A673 (cell line): Measurements from ENCODE around the gene NMNAT1.

ENCODE experiments used
- CTCF ChIP-seq: fragments of 300-800, 200-600 bp; sonication (generic); conservative IDR thresholded peaks from 2 replicates; pipeline ENCODE4 v1.5.1; 2017; ENCODE audit warnings: low read depth, mild to moderate bottlenecking, antibody characterized with exemption, low read length, moderate library complexity, mixed read lengths
- EZH2 ChIP-seq: fragments of 200-600 bp; sonication (generic); IDR thresholded peaks from 2 replicates; pipeline ENCODE4 v1.6.1; 2017; ENCODE audit warnings: borderline replicate concordance, low read depth, mild to moderate bottlenecking, mixed read lengths, antibody characterized with exemption, low read length; ENCODE audit not compliant: poor library complexity, severe bottlenecking

GRCh38 chr1:10001016-10001665 lies 57.9 kb downstream of the NMNAT1 start:
- no peak for TF ChIP-seq EZH2
- TF ChIP-seq CTCF, result no peak
